Testis (tissue), 3 donors: ENCODE results near the gene DPP10. TPM values are rescaled to one million over a fixed set of nuclear protein-coding genes. Genes with fewer than 3 reads are reported as not detected.

Experiments used
- DNase-seq: peaks from one replicate; pipeline ENCODE4 v3.0.0-alpha.2; 2019
- H3K27ac ChIP-seq, 2 donors: fragments of 200-600 bp; sonication (generic); one replicate each; pipeline ENCODE4 v1.5.1; 2019
- H3K27me3 ChIP-seq: fragments of 200-600 bp; sonication (generic); one replicate; pipeline ENCODE4 v1.5.1; 2019
- H3K36me3 ChIP-seq: fragments of 200-600 bp; sonication (generic); one replicate; pipeline ENCODE4 v1.5.1; 2017; ENCODE audit warnings: low read depth; ENCODE audit errors: missing control alignments
- H3K4me1 ChIP-seq: fragments of 200-600 bp; sonication (generic); one replicate; pipeline ENCODE4 v1.5.1; 2019
- H3K4me3 ChIP-seq, 2 donors: fragments of 200-600 bp; sonication (generic); one replicate each; pipeline ENCODE4 v1.5.1; 2017 to 2019
- H3K9me3 ChIP-seq: fragments of 200-600 bp; sonication (generic); one replicate; pipeline ENCODE4 v1.5.1; 2017
- POLR2A ChIP-seq: fragments of 450-650 bp; IDR thresholded peaks from one replicate; pipeline ENCODE4 v1.6.1; 2017; ENCODE audit warnings: antibody characterized with exemption, mild to moderate bottlenecking, moderate library complexity
- WGBS, 2 donors: methylation state at CpG; one replicate each; pipeline ENCODE4 v1.1.5; 2018; 5-methylcytosine and 5-hydroxymethylcytosine counted together
- intact Hi-C: fragments of 100-400 bp; cut with DNase I; formaldehyde crosslinking; loops from one replicate; pipeline ENCODE4 v1.15.1; 2023; ENCODE audit warnings: low total_unique reads
- polyA plus RNA-seq: library from polyadenylated mRNA; stranded (reverse); fragments of 350-450 nt; fragmentation: Illumina TruSeq; extraction: RNeasy Lipid Tissue Mini Kit (QIAGEN cat#74804); gene quantifications from one replicate; pipeline ENCODE4 v1.2.3, GENCODE V29; 2014; ENCODE audit warnings: low read depth, low replicate concordance; ENCODE audit not compliant: insufficient read depth
- total RNA-seq, 2 donors: library from RNA; depleted of rRNA; stranded (reverse); fragments of >200 nt; gene quantifications; one replicate each; pipeline ENCODE4 v1.2.3, GENCODE V29; 2016
- TF ChIP-seq, protein P1 (sequence below), 3 experiments: fragments of 450-650 bp in 2 of 3; fragments of 200-600 bp in 1 of 3; sonication (generic) in 1 of 3; IDR thresholded peaks; one replicate each; pipeline ENCODE4 v1.5.1; 2016 to 2019; ENCODE audit warnings: antibody characterized with exemption in 3 of 3, mild to moderate bottlenecking in 2 of 3, moderate library complexity in 1 of 3

DPP10 gene
- total and polyA plus RNA-seq, 3 donors from 2014 or later: 1.7 to 6.7 (median 6.7) TPM

GRCh38 chr2:115234737-115235136 is 792.3 kb downstream of the DPP10 start:
- Histone ChIP-seq H3K27ac (no peak overlapping the region), H3K27me3 (no peaks in the 10 kb centered on the region), H3K36me3 (no peaks in the 10 kb centered on the region), H3K4me1 (no peaks in the 10 kb centered on the region), H3K9me3 (no peaks in the 10 kb centered on the region), H3K4me3 (no peak overlapping the region)
- WGBS, 2 donors: 29 to 33% methylated on average over 4 of the region's 4 CpGs
- no peak for DNase-seq
- intact Hi-C loops: no loop called here
- TF ChIP-seq POLR2A: no peak
- TF ChIP-seq, protein P1, sequence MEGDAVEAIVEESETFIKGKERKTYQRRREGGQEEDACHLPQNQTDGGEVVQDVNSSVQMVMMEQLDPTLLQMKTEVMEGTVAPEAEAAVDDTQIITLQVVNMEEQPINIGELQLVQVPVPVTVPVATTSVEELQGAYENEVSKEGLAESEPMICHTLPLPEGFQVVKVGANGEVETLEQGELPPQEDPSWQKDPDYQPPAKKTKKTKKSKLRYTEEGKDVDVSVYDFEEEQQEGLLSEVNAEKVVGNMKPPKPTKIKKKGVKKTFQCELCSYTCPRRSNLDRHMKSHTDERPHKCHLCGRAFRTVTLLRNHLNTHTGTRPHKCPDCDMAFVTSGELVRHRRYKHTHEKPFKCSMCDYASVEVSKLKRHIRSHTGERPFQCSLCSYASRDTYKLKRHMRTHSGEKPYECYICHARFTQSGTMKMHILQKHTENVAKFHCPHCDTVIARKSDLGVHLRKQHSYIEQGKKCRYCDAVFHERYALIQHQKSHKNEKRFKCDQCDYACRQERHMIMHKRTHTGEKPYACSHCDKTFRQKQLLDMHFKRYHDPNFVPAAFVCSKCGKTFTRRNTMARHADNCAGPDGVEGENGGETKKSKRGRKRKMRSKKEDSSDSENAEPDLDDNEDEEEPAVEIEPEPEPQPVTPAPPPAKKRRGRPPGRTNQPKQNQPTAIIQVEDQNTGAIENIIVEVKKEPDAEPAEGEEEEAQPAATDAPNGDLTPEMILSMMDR (IDR thresholded peaks at IDR 0.05): no peak

DNA sequence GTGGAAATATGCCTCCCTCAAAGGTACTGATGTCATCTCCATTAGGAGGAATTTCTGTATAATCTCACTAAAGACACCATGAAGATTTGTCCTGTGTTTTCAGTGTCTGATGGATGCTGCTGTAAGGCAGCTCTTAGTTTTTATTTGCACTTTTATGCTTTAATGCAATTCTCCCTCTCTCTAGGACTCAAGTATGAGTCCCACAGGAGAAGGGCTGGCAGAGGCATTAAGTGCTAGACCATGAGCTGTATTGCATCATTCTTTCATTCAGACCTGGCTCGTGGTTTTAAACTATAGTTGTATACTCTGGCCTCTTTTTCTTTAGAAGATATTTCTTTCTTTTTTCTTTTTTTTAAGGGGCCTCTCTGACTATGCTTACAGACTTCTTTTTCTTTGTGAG is 805.6 kb downstream of the DPP10 start:
- H3K9me3 ChIP-seq: no peaks in the 10 kb centered on the region
- TF ChIP-seq POLR2A: no peak
- TF ChIP-seq, protein P1 (IDR thresholded peaks at IDR 0.05): no peak
- DNase-seq: no peak
- intact Hi-C loops: no loop called here
- WGBS, 2 donors: 87 to 94% methylated on average over 1 of the region's 1 CpG
- no peaks in the 10 kb centered on the region for H3K4me1 ChIP-seq
- no peaks in the 10 kb centered on the region for H3K27me3 ChIP-seq
- no peaks in the 10 kb centered on the region for H3K36me3 ChIP-seq
- H3K4me3 ChIP-seq: no peak overlapping the region
- H3K27ac ChIP-seq: no peak overlapping the region

GRCh38 chr2:115277366-115277765 is 834.9 kb downstream of the DPP10 start:
- H3K4me1 ChIP-seq: no peaks in the 10 kb centered on the region
- no peak for DNase-seq
- H3K27me3 ChIP-seq: no peaks in the 10 kb centered on the region
- intact Hi-C loops: no loop called here
- no peak overlapping the region for H3K27ac ChIP-seq
- no peaks in the 10 kb centered on the region for H3K36me3 ChIP-seq
- no peak overlapping the region for H3K4me3 ChIP-seq
- H3K9me3 ChIP-seq: no peaks in the 10 kb centered on the region
- 95 to 98% methylated on average over 1 of the region's 1 CpG for WGBS, 2 donors
- no peak for TF ChIP-seq POLR2A
- TF ChIP-seq, protein P1 (IDR thresholded peaks at IDR 0.05): no peak

- Histone ChIP-seq H3K4me3 (no peak overlapping the region), H3K27me3 (no peaks in the 10 kb centered on the region), H3K4me1 (no peaks in the 10 kb centered on the region), H3K36me3 (no peaks in the 10 kb centered on the region), H3K9me3 (no peaks in the 10 kb centered on the region), H3K27ac (no peak overlapping the region)
- WGBS, 2 donors: 46% methylated on average over 3 of the region's 3 CpGs
- TF ChIP-seq, protein P1 (IDR thresholded peaks at IDR 0.05): no peak
- TF ChIP-seq POLR2A: no peak
- DNase-seq: no peak
- intact Hi-C loops: no loop called here
Observed at GRCh38 chr2:115285416-115285815, 843.0 kb downstream of the DPP10 start.

GRCh38 chr2:115290478-115290877 is 848.0 kb downstream of the DPP10 start:
- intact Hi-C loops: no loop called here
- Histone ChIP-seq H3K36me3 (no peaks in the 10 kb centered on the region), H3K4me1 (no peaks in the 10 kb centered on the region), H3K27me3 (no peaks in the 10 kb centered on the region), H3K4me3 (no peak overlapping the region), H3K9me3 (no peaks in the 10 kb centered on the region), H3K27ac (no peak overlapping the region)
- TF ChIP-seq POLR2A: no peak
- TF ChIP-seq, protein P1 (IDR thresholded peaks at IDR 0.05): no peak
- WGBS, 2 donors: 93 to 100% methylated on average over 1 of the region's 1 CpG
- no peak for DNase-seq
